ENCODE results near the gene ATAD5.

The ATAD5 gene

GRCh38 chr17:30827082-30827481 is 4.7 kb upstream of the ATAD5 start:
- TF ChIP-seq CTCF (IDR thresholded peaks at IDR 0.05; ENCODE audit: low read depth, low read length): no peak
- H3K4me3 ChIP-seq (ENCODE audit: low read depth, low read length): no peak overlapping the region

GRCh38 chr17:30829022-30829421 is 2.7 kb upstream of the ATAD5 start:
- no peak overlapping the region for H3K4me3 ChIP-seq (ENCODE audit: low read depth, low read length)
- no peak for TF ChIP-seq CTCF (IDR thresholded peaks at IDR 0.05; ENCODE audit: low read depth, low read length)

- peak overlapping the region; percentile 71 for H3K4me3 ChIP-seq (ENCODE audit: low read depth, low read length)
- no peak for TF ChIP-seq CTCF (IDR thresholded peaks at IDR 0.05; ENCODE audit: low read depth, low read length)
These were observed 509 bp upstream of the ATAD5 start for GRCh38 chr17:30831257-30831656.

GRCh38 chr17:30832438-30833124 is 815 bp downstream of the ATAD5 start:
- peak overlapping the region; percentile 71 for H3K4me3 ChIP-seq (ENCODE audit: low read depth, low read length)
- no peak for TF ChIP-seq CTCF (IDR thresholded peaks at IDR 0.05; ENCODE audit: low read depth, low read length)

GRCh38 chr17:30838202-30838807 is 6.5 kb downstream of the ATAD5 start:
- TF ChIP-seq CTCF (IDR thresholded peaks at IDR 0.05; ENCODE audit: low read depth, low read length): no peak
- H3K4me3 ChIP-seq (ENCODE audit: low read depth, low read length): no peak overlapping the region

GRCh38 chr17:30840771-30841170 is 9.0 kb downstream of the ATAD5 start:
- no peak for TF ChIP-seq CTCF (IDR thresholded peaks at IDR 0.05; ENCODE audit: low read depth, low read length)
- no peak overlapping the region for H3K4me3 ChIP-seq (ENCODE audit: low read depth, low read length)

GRCh38 chr17:30848021-30848420 is 16.3 kb downstream of the ATAD5 start:
- no peak overlapping the region for H3K4me3 ChIP-seq (ENCODE audit: low read depth, low read length)
- TF ChIP-seq CTCF (IDR thresholded peaks at IDR 0.05; ENCODE audit: low read depth, low read length): no peak
